GF-D8 (cell line): ENCODE data around the gene ABCF3.

Source experiments
- DNase-seq: peaks from one replicate; lab custom pipeline; 2025; lab: John Stamatoyannopoulos, UW

Gene ABCF3

GRCh38 chr3:184234224-184234623 is 48.2 kb downstream of the ABCF3 start:
- no peak for DNase-seq

- DNase-seq, result no peak
Measured at GRCh38 chr3:184234671-184235380, 48.8 kb downstream of the ABCF3 start.

GRCh38 chr3:184235381-184236032 is 49.5 kb downstream of the ABCF3 start:
- no peak for DNase-seq

- no peak for DNase-seq
Measured at GRCh38 chr3:184236033-184236410, 50.0 kb downstream of the ABCF3 start.

- DNase-seq, result no peak
Measured at GRCh38 chr3:184236636-184237035, 50.6 kb downstream of the ABCF3 start.

- no peak for DNase-seq
Measured at GRCh38 chr3:184237211-184237610, 51.2 kb downstream of the ABCF3 start.

GRCh38 chr3:184237807-184238206 is 51.8 kb downstream of the ABCF3 start:
- no peak for DNase-seq

GRCh38 chr3:184238246-184238818 is 52.3 kb downstream of the ABCF3 start:
- no peak for DNase-seq

- no peak for DNase-seq
Measured at GRCh38 chr3:184239221-184239620, 53.2 kb downstream of the ABCF3 start.

GRCh38 chr3:184239708-184240107 is 53.7 kb downstream of the ABCF3 start:
- no peak for DNase-seq

- no peak for DNase-seq
Measured at GRCh38 chr3:184240384-184241140, 54.6 kb downstream of the ABCF3 start.

- DNase-seq, result no peak
Measured at GRCh38 chr3:184241141-184241446, 55.1 kb downstream of the ABCF3 start.

GRCh38 chr3:184241447-184242296 is 55.7 kb downstream of the ABCF3 start:
- no peak for DNase-seq

GRCh38 chr3:184242297-184242685 is 56.3 kb downstream of the ABCF3 start:
- DNase-seq, result no peak
